C4-2B (cell line): Measurements from ENCODE around the gene ZC3H8.

Experiments
- CTCF ChIP-seq: fragments of 450-650 bp; conservative IDR thresholded peaks from 2 replicates; pipeline ENCODE4 v1.5.1; 2017; ENCODE audit warnings: mild to moderate bottlenecking
- ZFX ChIP-seq: fragments of 450-650 bp; IDR thresholded peaks from 2 replicates; pipeline ENCODE4 v1.6.1; 2017

- no peak for TF ChIP-seq CTCF
- TF ChIP-seq ZFX: no peak
Measured at GRCh38 chr2:112244854-112245253, 10.0 kb downstream of the ZC3H8 start.
